ENCODE data around the gene PTMA. TPM values are rescaled to one million over a fixed set of nuclear protein-coding genes. Genes with fewer than 3 reads are reported as not detected.

Gene PTMA
- polyA plus RNA-seq, 1 of the 3 experiments (the other 2 are of a cell fraction): 767 TPM

DNA sequence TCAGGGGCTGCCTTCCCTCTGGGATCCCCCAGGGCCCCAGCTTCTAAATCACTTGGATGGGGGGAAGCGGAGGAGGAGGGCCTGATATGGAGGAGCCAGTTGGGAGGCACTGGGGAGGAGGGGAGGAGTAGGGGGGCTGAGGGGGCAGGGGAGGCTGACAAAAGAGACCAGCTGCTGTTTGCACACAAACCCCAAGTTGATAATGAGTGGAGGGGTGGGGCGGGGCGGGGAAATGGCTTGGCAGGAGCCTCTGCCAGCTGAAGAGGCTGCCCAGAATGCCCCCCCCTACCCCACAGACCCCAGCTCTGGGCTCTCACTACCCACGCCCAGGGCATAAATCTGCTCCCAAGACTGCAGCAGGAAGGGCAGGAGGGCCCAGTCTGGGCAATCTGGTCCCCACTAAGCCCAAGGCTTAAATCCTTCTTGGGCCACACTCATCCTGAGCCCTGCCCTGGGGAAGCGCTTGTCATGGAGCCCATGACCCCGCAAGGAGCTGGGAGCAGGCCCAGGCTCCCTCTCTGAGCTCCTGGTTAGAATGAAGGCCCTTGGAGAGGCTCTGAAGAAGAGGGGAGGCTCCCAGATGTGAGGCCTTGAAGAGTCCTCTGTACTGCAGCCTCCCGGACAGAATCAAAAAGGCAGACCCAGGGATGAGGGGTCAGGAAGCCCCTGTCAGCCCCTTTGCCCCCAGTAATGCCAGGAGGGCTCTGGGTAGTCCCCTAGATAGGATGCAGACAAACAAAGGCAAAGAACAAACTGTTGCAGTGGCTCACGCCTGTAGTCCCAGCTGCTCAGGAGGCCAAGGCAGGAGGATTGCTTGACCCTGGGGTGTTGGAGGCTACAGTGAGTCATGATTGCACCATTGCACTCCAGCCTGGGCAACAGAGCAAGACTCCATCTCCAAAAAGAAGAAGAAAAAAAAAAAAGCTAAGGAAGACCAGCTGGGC is 24.8 kb upstream of the PTMA start:
- 98% methylated on average over 8 of the region's 8 CpGs for WGBS (ENCODE audit: low lambda C conversion rate)
- CTCF ChIA-PET: interaction anchor here (1.3 to 29.4 kb wide), 3 partner anchors 9 to 71 kb away, joined by 4 to 1218 read pairs (median 26); partner anchors contain the start of gene PTMA
- Histone ChIP-seq H4K20me1 (ENCODE audit: insufficient read depth) (no peaks in the 10 kb centered on the region), H3K4me2 (no peak overlapping the region), H2AFZ (ENCODE audit: low read depth) (no peak overlapping the region), H3K4me3 (ENCODE audit: low read depth in 2 of 2, low read length in 1 of 2) (no peak overlapping the region), H3K9me3 (no peaks in the 10 kb centered on the region), H3K4me1 (ENCODE audit: control insufficient read depth in 1 of 2, insufficient read depth in 2 of 2, low read depth in 1 of 2, low read length in 1 of 2) (peaks cover 0 to 23% of the 10 kb centered on the region in 2 experiments; a peak in 1 of 4 replicates), H3K9ac (no peak overlapping the region), H3K27ac (ENCODE audit: low read depth in 2 of 2, low read length in 1 of 2) (peak overlapping the region in 1 of 2 experiments; percentile 75; a peak in 1 of 4 replicates), H3K79me2 (ENCODE audit: insufficient read depth) (no peaks in the 10 kb centered on the region), H3K9me2 (no peaks in the 10 kb centered on the region), H3K36me3 (replicated peaks in 1 of 2; ENCODE audit: control insufficient read depth in 1 of 2, insufficient read depth in 2 of 2, low read length in 1 of 2) (no peaks in the 10 kb centered on the region), H3F3A (replicated peaks; ENCODE audit: insufficient read depth) (peaks cover 6% of the 10 kb centered on the region), H3K27me3 (ENCODE audit: insufficient read depth) (no peaks in the 10 kb centered on the region)
- TF ChIP-seq RXRA (IDR thresholded peaks at IDR 0.05; ENCODE audit: borderline replicate concordance, low read depth) (no peak), REST (IDR thresholded peaks at IDR 0.05; ENCODE audit: low read depth, low read length) (no peak), TAF1 (IDR thresholded peaks at IDR 0.05; ENCODE audit: borderline replicate concordance, low read depth, low read length) (no peak), CTCF (IDR thresholded peaks at IDR 0.05) (no peak), MEF2A (IDR thresholded peaks at IDR 0.05; ENCODE audit: borderline replicate concordance, low read depth) (no peak), CHD2 (IDR thresholded peaks at IDR 0.05; ENCODE audit: low read length, partially characterized antibody) (no peak), ZBTB33 (IDR thresholded peaks at IDR 0.05; ENCODE audit: borderline replicate concordance, low read depth) (no peak), GABPA (IDR thresholded peaks at IDR 0.05; ENCODE audit: low read depth) (no peak), NRF1 (IDR thresholded peaks at IDR 0.05; ENCODE audit: low read depth, low read length) (no peak), TEAD4 (IDR thresholded peaks at IDR 0.05; ENCODE audit: borderline replicate concordance, insufficient read depth) (no peak), ELF1 (IDR thresholded peaks at IDR 0.05) (no peak), NFIC (IDR thresholded peaks at IDR 0.05; ENCODE audit: borderline replicate concordance) (no peak), RAD21 (IDR thresholded peaks at IDR 0.05; ENCODE audit: low read length) (no peak), FOXM1 (IDR thresholded peaks at IDR 0.05; ENCODE audit: low read depth) (no peak), SIN3A (IDR thresholded peaks at IDR 0.05; ENCODE audit: borderline replicate concordance, low read depth, low read length) (no peak), TCF12 (IDR thresholded peaks at IDR 0.05) (no peak), YY1 (IDR thresholded peaks at IDR 0.05; ENCODE audit: low read depth) (no peak), RFX5 (IDR thresholded peaks at IDR 0.05; ENCODE audit: low read length) (no peak)
- TF ChIP-seq, protein P1, sequence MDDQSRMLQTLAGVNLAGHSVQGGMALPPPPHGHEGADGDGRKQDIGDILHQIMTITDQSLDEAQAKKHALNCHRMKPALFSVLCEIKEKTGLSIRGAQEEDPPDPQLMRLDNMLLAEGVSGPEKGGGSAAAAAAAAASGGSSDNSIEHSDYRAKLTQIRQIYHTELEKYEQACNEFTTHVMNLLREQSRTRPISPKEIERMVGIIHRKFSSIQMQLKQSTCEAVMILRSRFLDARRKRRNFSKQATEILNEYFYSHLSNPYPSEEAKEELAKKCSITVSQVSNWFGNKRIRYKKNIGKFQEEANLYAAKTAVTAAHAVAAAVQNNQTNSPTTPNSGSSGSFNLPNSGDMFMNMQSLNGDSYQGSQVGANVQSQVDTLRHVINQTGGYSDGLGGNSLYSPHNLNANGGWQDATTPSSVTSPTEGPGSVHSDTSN (IDR thresholded peaks at IDR 0.05): no peak
- POLR2A ChIA-PET: interaction anchor here (0.9 to 5.4 kb wide), 6 partner anchors 23 to 79 kb away, joined by 3 to 38 read pairs (median 4); partner anchors contain the start of gene PTMA
- no peak for DNase-seq

Measured in SK-N-SH (cell line).